Vagina (tissue), 2 donors: Measurements from ENCODE around the gene TNFSF13B. TPM values are rescaled to one million over a fixed set of nuclear protein-coding genes. Genes with fewer than 3 reads are reported as not detected.

Experiments
- DNase-seq, 2 donors: peaks; one replicate each; pipeline ENCODE4 v3.0.0-alpha.2; 2017; ENCODE audit errors: extremely low spot score in 2 of 2
- H3K27ac ChIP-seq: fragments of 200-600 bp; sonication (generic); one replicate; pipeline ENCODE4 v1.5.1; 2019
- H3K27me3 ChIP-seq: fragments of 200-600 bp; sonication (generic); one replicate; pipeline ENCODE4 v1.5.1; 2019
- H3K36me3 ChIP-seq, 2 donors: fragments of 200-600 bp; sonication (generic); one replicate each; pipeline ENCODE4 v1.5.1; 2017 to 2019
- H3K4me1 ChIP-seq: fragments of 200-600 bp; sonication (generic); one replicate; pipeline ENCODE4 v1.5.1; 2019
- H3K4me3 ChIP-seq, 2 donors: fragments of 200-600 bp; sonication (generic); 1 replicate in 1 of 2; 2 replicates in 1 of 2; pipeline ENCODE4 v1.5.1; 2016 to 2019
- H3K9me3 ChIP-seq: fragments of 200-600 bp; sonication (generic); one replicate; pipeline ENCODE4 v1.5.1; 2019
- POLR2A ChIP-seq, 2 donors: fragments of 450-650 bp; IDR thresholded peaks; one replicate each; pipeline ENCODE4 v1.6.1; 2017; ENCODE audit warnings: antibody characterized with exemption in 2 of 2, mild to moderate bottlenecking in 2 of 2, moderate library complexity in 2 of 2
- POLR2AphosphoS5 ChIP-seq, 2 donors: sonication (generic); formaldehyde crosslinking; IDR thresholded peaks; one replicate each; pipeline ENCODE4 v1.9.0; 2017; ENCODE audit warnings: antibody characterized with exemption in 2 of 2, mild to moderate bottlenecking in 2 of 2, low read depth in 1 of 2; ENCODE audit not compliant: insufficient read depth in 1 of 2
- intact Hi-C: fragments of 100-400 bp; cut with DNase I; formaldehyde crosslinking; loops from one replicate; pipeline ENCODE4 v1.15.1; 2023
- total RNA-seq: library from RNA; depleted of rRNA; stranded (reverse); fragments of >200 nt; gene quantifications from one replicate; pipeline ENCODE4 v1.2.3, GENCODE V29; 2016
- TF ChIP-seq, protein P1 (sequence below), 3 experiments: fragments of 450-650 bp in 2 of 3; fragments of 200-600 bp in 1 of 3; sonication (generic) in 1 of 3; IDR thresholded peaks; one replicate each; pipeline ENCODE4 v1.5.1; 2017 to 2019; ENCODE audit warnings: antibody characterized with exemption in 3 of 3, mild to moderate bottlenecking in 2 of 3, moderate library complexity in 2 of 3

TNFSF13B gene
- total RNA-seq, 1 donor from 2014 or later, result not detected

DNA sequence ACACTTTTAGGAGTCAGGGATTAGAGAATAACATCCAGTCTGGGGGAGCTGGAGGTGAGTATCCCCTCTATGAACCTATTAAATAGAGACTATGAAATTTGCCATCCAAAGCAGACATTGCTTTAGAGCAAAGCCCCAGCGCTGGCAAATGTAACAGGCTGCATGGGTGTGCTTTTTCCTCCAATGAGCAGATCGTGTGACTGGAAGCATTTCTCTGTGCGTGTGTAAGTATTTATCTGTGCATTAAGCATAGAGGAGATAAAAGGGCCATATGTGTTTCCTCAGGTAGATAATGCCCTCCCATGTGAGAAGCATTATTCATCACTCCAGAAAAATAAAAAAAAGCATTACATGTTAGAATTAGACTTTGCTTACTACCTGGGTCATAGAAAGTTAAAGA, 924 bp downstream of the TNFSF13B start:
- H3K27me3 ChIP-seq, result no peaks in the 10 kb centered on the region
- H3K4me1 ChIP-seq, result peaks cover 21% of the 10 kb centered on the region
- intact Hi-C loops, result no loop called here
- H3K36me3 ChIP-seq, result no peaks in the 10 kb centered on the region
- DNase-seq, result no peak
- peak overlapping the region; percentile 64 for H3K27ac ChIP-seq
- no peaks in the 10 kb centered on the region for H3K9me3 ChIP-seq
- TF ChIP-seq POLR2A (IDR thresholded peaks at IDR 0.05) (no peak), POLR2AphosphoS5 (IDR thresholded peaks at IDR 0.05; ENCODE audit: insufficient read depth in 1 of 2, low read depth in 1 of 2) (no peak)
- TF ChIP-seq, protein P1, sequence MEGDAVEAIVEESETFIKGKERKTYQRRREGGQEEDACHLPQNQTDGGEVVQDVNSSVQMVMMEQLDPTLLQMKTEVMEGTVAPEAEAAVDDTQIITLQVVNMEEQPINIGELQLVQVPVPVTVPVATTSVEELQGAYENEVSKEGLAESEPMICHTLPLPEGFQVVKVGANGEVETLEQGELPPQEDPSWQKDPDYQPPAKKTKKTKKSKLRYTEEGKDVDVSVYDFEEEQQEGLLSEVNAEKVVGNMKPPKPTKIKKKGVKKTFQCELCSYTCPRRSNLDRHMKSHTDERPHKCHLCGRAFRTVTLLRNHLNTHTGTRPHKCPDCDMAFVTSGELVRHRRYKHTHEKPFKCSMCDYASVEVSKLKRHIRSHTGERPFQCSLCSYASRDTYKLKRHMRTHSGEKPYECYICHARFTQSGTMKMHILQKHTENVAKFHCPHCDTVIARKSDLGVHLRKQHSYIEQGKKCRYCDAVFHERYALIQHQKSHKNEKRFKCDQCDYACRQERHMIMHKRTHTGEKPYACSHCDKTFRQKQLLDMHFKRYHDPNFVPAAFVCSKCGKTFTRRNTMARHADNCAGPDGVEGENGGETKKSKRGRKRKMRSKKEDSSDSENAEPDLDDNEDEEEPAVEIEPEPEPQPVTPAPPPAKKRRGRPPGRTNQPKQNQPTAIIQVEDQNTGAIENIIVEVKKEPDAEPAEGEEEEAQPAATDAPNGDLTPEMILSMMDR (IDR thresholded peaks at IDR 0.05), result no peak
- peak overlapping the region; percentile 37 to 38 for H3K4me3 ChIP-seq

DNA sequence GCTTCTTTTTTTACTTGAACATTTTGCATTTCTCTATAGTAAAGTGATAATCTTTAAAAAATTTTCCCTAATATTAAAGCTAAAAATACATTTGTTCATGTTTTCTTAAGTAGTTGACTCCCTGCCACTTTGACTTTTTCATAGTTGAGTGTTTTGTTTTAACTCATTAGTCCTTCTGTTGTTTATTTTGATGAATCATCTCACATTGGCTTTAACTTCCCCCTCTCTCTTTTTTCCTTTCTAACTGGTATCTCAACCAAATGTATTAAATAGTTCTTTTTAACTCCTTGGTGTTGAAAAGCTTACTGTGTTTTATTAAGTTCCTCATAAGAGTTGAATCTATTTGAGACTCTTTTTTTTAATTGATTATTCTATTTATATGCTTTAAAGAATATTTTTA, 2.8 kb downstream of the TNFSF13B start:
- H3K27ac ChIP-seq, result no peak overlapping the region
- intact Hi-C loops, result no loop called here
- H3K36me3 ChIP-seq, result no peaks in the 10 kb centered on the region
- peaks cover 21% of the 10 kb centered on the region for H3K4me1 ChIP-seq
- TF ChIP-seq POLR2AphosphoS5 (IDR thresholded peaks at IDR 0.05; ENCODE audit: insufficient read depth in 1 of 2, low read depth in 1 of 2), result no peak
- no peak for TF ChIP-seq POLR2A (IDR thresholded peaks at IDR 0.05)
- TF ChIP-seq, protein P1 (IDR thresholded peaks at IDR 0.05), result no peak
- no peak overlapping the region for H3K4me3 ChIP-seq
- no peak for DNase-seq
- H3K27me3 ChIP-seq, result no peaks in the 10 kb centered on the region
- H3K9me3 ChIP-seq, result no peaks in the 10 kb centered on the region

DNA sequence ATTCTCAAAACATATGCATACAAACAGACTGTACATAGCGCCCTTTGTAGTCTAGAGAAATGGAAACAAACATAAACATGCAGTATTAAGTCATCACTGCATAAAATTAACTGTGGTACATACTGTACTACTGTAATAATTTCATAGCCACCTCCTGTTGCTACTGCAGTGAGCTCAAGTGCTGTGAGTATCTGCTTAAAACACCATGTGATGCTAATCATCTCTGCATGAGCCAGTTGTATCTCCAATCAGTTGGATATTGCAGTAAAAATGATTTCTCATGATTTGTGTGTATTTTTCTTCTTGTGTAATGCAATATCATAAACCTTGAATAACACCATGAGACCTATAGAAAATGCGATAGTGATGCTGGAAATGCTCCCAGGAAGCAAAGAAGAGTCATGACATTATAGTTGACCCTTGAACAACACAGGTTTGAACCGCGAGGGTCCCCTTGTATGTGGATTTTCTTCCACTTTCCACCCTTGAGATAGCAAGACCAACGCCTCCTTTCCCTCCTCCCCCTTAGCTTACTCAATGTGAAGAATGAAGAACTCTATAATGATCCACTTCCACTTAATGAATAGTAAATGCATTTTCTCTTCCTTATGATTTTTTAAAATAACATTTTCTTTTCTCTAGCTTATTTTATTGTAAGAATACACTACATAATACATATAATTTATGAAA, 4.1 kb downstream of the TNFSF13B start:
- TF ChIP-seq POLR2A (IDR thresholded peaks at IDR 0.05) (no peak), POLR2AphosphoS5 (IDR thresholded peaks at IDR 0.05; ENCODE audit: insufficient read depth in 1 of 2, low read depth in 1 of 2) (no peak)
- TF ChIP-seq, protein P1 (IDR thresholded peaks at IDR 0.05), result no peak
- no peaks in the 10 kb centered on the region for H3K36me3 ChIP-seq
- H3K9me3 ChIP-seq, result no peaks in the 10 kb centered on the region
- H3K4me3 ChIP-seq, result no peak overlapping the region
- H3K27me3 ChIP-seq, result no peaks in the 10 kb centered on the region
- intact Hi-C loops, result no loop called here
- peaks cover 21% of the 10 kb centered on the region for H3K4me1 ChIP-seq
- H3K27ac ChIP-seq, result no peak overlapping the region
- no peak for DNase-seq

DNA sequence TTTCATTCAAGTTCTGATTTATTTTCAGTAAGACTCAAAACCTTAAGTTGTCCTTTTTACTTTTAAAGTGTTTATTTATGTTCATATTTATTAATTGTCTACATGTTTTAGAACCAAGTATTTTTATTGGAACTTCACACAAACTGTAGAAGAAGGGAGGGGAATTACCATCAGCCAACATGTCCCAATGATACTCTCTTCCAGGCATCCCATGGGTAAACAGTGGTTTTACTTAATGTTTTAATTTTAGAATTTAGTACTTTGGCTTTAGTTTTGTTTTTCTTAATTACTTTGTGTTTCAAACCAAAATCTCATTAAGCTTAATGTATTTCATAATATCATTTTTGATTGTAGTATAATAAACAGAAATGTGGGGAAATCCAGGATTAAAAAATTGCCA, 5.2 kb downstream of the TNFSF13B start:
- Histone ChIP-seq H3K9me3 (no peaks in the 10 kb centered on the region), H3K27me3 (no peaks in the 10 kb centered on the region), H3K27ac (no peak overlapping the region), H3K4me3 (no peak overlapping the region), H3K36me3 (no peaks in the 10 kb centered on the region), H3K4me1 (peaks cover 10% of the 10 kb centered on the region)
- intact Hi-C loops, result no loop called here
- no peak for DNase-seq
- TF ChIP-seq POLR2AphosphoS5 (IDR thresholded peaks at IDR 0.05; ENCODE audit: insufficient read depth in 1 of 2, low read depth in 1 of 2), result no peak
- TF ChIP-seq, protein P1 (IDR thresholded peaks at IDR 0.05), result no peak

DNA sequence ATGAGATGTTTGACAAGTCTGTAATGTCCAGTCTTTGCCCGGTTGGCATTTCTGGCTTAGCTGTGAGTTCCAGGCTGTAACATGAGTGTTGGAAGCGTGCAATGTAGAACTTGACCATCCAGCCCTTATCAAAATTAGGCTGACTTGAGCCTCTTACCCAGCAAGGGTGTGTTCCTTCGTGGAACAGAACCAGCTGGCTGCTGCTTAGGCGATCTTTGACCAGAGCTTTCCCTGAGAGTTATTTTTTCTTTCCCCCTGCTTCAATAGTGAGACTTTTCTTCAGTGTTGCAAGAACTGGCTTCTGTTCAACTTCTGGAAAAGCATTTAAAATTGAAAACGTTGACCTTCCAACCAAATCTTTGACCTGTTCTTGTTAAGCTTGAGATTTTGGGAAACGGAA, 6.5 kb downstream of the TNFSF13B start:
- H3K9me3 ChIP-seq, result no peaks in the 10 kb centered on the region
- no peaks in the 10 kb centered on the region for H3K36me3 ChIP-seq
- TF ChIP-seq POLR2A (IDR thresholded peaks at IDR 0.05) (no peak), POLR2AphosphoS5 (IDR thresholded peaks at IDR 0.05; ENCODE audit: insufficient read depth in 1 of 2, low read depth in 1 of 2) (no peak)
- TF ChIP-seq, protein P1 (IDR thresholded peaks at IDR 0.05), result no peak
- intact Hi-C loops, result no loop called here
- DNase-seq, result no peak
- no peaks in the 10 kb centered on the region for H3K4me1 ChIP-seq
- no peak overlapping the region for H3K4me3 ChIP-seq
- no peak overlapping the region for H3K27ac ChIP-seq
- H3K27me3 ChIP-seq, result no peaks in the 10 kb centered on the region
